Type B pancreatic cell (in vitro differentiated cells): ENCODE measurements around the gene GTF2H4. TPM values are rescaled to one million over a fixed set of nuclear protein-coding genes. Genes with fewer than 3 reads are reported as not detected.

ENCODE experiments used
- DNase-seq: peaks from one replicate; pipeline ENCODE4 v3.0.0; 2021; ENCODE audit warnings: mixed read lengths; ENCODE audit not compliant: unreplicated experiment; ENCODE audit errors: extremely low spot score
- H3K27ac Mint-ChIP-seq: 2 replicates; pipeline ENCODE4 v1.8.0; 2021; ENCODE audit warnings: mild to moderate bottlenecking, mixed read lengths
- H3K27me3 Mint-ChIP-seq: 2 replicates; pipeline ENCODE4 v1.8.0; 2021; ENCODE audit warnings: mixed read lengths
- H3K36me3 Mint-ChIP-seq: 2 replicates; pipeline ENCODE4 v1.8.0; 2021; ENCODE audit warnings: mixed read lengths
- H3K4me1 Mint-ChIP-seq: one replicate; pipeline ENCODE4 v1.8.0; 2021; ENCODE audit warnings: mixed read lengths; ENCODE audit not compliant: unreplicated experiment
- H3K4me3 Mint-ChIP-seq: 2 replicates; pipeline ENCODE4 v1.8.0; 2021; ENCODE audit warnings: mild to moderate bottlenecking, mixed read lengths
- H3K9me3 Mint-ChIP-seq: 2 replicates; pipeline ENCODE4 v1.8.0; 2021; ENCODE audit warnings: mixed read lengths
- total RNA-seq: library from RNA; stranded (reverse); gene quantifications from 2 replicates; pipeline ENCODE4 v1.2.1, GENCODE V29; 2021; ENCODE audit warnings: low replicate concordance
- TF ChIP-seq, protein P1 (sequence below): fragments of 200-600 bp; sonication (generic); conservative IDR thresholded peaks from 2 replicates; pipeline ENCODE4 v1.5.0; 2021; ENCODE audit warnings: antibody characterized with exemption, mild to moderate bottlenecking

The GTF2H4 gene
- total RNA-seq, 1 donor from 2014 or later: 78.7 TPM

- peaks cover 43% of the 10 kb centered on the region for H3K4me1 Mint-ChIP-seq
- DNase-seq: no peak
- H3K4me3 Mint-ChIP-seq: no peak overlapping the region
- H3K27ac Mint-ChIP-seq: peak overlapping the region; percentile 78
- TF ChIP-seq, protein P1, sequence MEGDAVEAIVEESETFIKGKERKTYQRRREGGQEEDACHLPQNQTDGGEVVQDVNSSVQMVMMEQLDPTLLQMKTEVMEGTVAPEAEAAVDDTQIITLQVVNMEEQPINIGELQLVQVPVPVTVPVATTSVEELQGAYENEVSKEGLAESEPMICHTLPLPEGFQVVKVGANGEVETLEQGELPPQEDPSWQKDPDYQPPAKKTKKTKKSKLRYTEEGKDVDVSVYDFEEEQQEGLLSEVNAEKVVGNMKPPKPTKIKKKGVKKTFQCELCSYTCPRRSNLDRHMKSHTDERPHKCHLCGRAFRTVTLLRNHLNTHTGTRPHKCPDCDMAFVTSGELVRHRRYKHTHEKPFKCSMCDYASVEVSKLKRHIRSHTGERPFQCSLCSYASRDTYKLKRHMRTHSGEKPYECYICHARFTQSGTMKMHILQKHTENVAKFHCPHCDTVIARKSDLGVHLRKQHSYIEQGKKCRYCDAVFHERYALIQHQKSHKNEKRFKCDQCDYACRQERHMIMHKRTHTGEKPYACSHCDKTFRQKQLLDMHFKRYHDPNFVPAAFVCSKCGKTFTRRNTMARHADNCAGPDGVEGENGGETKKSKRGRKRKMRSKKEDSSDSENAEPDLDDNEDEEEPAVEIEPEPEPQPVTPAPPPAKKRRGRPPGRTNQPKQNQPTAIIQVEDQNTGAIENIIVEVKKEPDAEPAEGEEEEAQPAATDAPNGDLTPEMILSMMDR: no peak
- no peaks in the 10 kb centered on the region for H3K9me3 Mint-ChIP-seq
- no peaks in the 10 kb centered on the region for H3K27me3 Mint-ChIP-seq
- H3K36me3 Mint-ChIP-seq: peaks cover 29% of the 10 kb centered on the region
These were observed 17.9 kb upstream of the GTF2H4 start for GRCh38 chr6:30889921-30890645.

GRCh38 chr6:30890646-30891449 lies 17.2 kb upstream of the GTF2H4 start:
- H3K27me3 Mint-ChIP-seq: no peaks in the 10 kb centered on the region
- no peak for DNase-seq
- H3K27ac Mint-ChIP-seq: no peak overlapping the region
- H3K4me3 Mint-ChIP-seq: no peak overlapping the region
- TF ChIP-seq, protein P1: no peak
- H3K36me3 Mint-ChIP-seq: peaks cover 25% of the 10 kb centered on the region
- H3K9me3 Mint-ChIP-seq: no peaks in the 10 kb centered on the region
- peaks cover 35% of the 10 kb centered on the region for H3K4me1 Mint-ChIP-seq

- Mint-ChIP-seq H3K27me3 (no peaks in the 10 kb centered on the region), H3K27ac (no peak overlapping the region), H3K36me3 (peaks cover 25% of the 10 kb centered on the region), H3K4me3 (no peak overlapping the region), H3K9me3 (no peaks in the 10 kb centered on the region), H3K4me1 (peaks cover 30% of the 10 kb centered on the region)
- no peak for DNase-seq
- TF ChIP-seq, protein P1: no peak
These were observed 16.6 kb upstream of the GTF2H4 start for GRCh38 chr6:30891450-30891723.

DNA sequence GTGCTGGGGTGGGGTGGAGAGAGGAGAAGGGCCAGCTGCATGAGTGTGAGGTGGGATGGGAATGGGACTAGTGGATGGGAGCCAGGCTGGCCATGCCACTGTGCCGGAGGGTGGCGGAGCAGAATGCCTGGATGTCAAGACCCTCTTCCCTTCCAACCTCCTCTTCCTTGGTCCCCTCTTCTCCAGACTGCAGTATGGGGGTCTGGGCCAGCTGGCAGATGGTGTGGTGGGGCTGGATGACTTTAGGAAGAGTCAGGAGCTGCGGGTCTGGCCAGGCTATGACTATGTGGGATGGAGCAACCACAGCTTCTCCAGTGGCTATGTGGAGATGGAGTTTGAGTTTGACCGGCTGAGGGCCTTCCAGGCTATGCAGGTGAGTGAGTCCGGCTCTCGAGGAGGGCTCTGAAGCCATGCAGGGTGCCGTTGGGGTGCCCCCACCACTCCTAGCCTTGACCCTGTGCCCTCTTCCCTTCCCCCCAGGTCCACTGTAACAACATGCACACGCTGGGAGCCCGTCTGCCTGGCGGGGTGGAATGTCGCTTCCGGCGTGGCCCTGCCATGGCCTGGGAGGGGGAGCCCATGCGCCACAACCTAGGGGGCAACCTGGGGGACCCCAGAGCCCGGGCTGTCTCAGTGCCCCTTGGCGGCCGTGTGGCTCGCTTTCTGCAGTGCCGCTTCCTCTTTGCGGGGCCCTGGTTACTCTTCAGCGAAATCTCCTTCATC lies 16.0 kb upstream of the GTF2H4 start:
- Mint-ChIP-seq H3K27ac (no peak overlapping the region), H3K9me3 (no peaks in the 10 kb centered on the region), H3K4me1 (peaks cover 24% of the 10 kb centered on the region), H3K4me3 (no peak overlapping the region), H3K27me3 (no peaks in the 10 kb centered on the region), H3K36me3 (peaks cover 25% of the 10 kb centered on the region)
- no peak for DNase-seq
- TF ChIP-seq, protein P1: no peak

DNA sequence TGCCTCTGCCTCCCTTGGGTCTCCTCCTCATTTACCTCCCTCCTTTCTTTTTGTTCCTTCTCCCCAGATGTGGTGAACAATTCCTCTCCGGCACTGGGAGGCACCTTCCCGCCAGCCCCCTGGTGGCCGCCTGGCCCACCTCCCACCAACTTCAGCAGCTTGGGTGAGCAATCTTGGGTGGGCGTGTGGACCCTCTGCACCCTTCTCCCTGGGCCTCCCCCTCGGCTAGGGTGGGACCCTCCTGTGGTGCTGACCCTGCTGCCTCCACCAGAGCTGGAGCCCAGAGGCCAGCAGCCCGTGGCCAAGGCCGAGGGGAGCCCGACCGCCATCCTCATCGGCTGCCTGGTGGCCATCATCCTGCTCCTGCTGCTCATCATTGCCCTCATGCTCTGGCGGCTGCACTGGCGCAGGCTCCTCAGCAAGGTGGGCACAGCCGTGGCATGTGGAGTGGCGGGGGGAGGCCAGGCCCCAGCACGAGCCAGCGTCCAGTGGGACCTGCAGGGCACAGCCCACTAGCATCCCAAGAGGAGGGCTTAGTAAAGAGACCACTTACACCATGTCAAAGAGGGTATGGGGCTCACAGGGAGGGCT lies 14.9 kb upstream of the GTF2H4 start:
- TF ChIP-seq, protein P1: peak; percentile 61
- Mint-ChIP-seq H3K9me3 (no peaks in the 10 kb centered on the region), H3K36me3 (peaks cover 25% of the 10 kb centered on the region), H3K27me3 (no peaks in the 10 kb centered on the region), H3K4me1 (peaks cover 20% of the 10 kb centered on the region), H3K4me3 (no peak overlapping the region), H3K27ac (peak overlapping the region; percentile 34)
- DNase-seq: no peak
